ENCODE measurements around the gene NHSL1.

The NHSL1 gene

GRCh38 chr6:138521790-138522189 lies 22.5 kb upstream of the NHSL1 start:
- DNase-seq: peak; percentile 83

GRCh38 chr6:138520463-138520862 lies 21.2 kb upstream of the NHSL1 start:
- DNase-seq: peak; percentile 33

- no peak for DNase-seq
These were observed 18.8 kb upstream of the NHSL1 start for GRCh38 chr6:138518054-138518453.

GRCh38 chr6:138517635-138518034 lies 18.3 kb upstream of the NHSL1 start:
- peak; percentile 31 for DNase-seq

- DNase-seq: no peak
These were observed 16.5 kb upstream of the NHSL1 start for GRCh38 chr6:138515657-138516248.

GRCh38 chr6:138514860-138515540 lies 15.7 kb upstream of the NHSL1 start:
- no peak for DNase-seq

- DNase-seq: no peak
These were observed 13.3 kb upstream of the NHSL1 start for GRCh38 chr6:138512609-138513008.

GRCh38 chr6:138510093-138510492 lies 10.8 kb upstream of the NHSL1 start:
- DNase-seq: no peak

- DNase-seq: peak; percentile 44
These were observed 10.1 kb upstream of the NHSL1 start for GRCh38 chr6:138509371-138509770.

GRCh38 chr6:138508676-138508988 lies 9.3 kb upstream of the NHSL1 start:
- no peak for DNase-seq

- DNase-seq: no peak
These were observed 8.8 kb upstream of the NHSL1 start for GRCh38 chr6:138507977-138508675.

- no peak for DNase-seq
These were observed 5.7 kb upstream of the NHSL1 start for GRCh38 chr6:138504764-138505689.

- DNase-seq: no peak
These were observed 4.8 kb upstream of the NHSL1 start for GRCh38 chr6:138503881-138504680.

GRCh38 chr6:138502546-138502945 lies 3.3 kb upstream of the NHSL1 start:
- no peak for DNase-seq

GRCh38 chr6:138500867-138501446 lies 1.7 kb upstream of the NHSL1 start:
- peak; percentile 13 for DNase-seq

- DNase-seq: no peak
These were observed 861 bp upstream of the NHSL1 start for GRCh38 chr6:138500045-138500665.

- DNase-seq: no peak
These were observed 528 bp downstream of the NHSL1 start for GRCh38 chr6:138498629-138499302.

- no peak for DNase-seq
These were observed 2.0 kb downstream of the NHSL1 start for GRCh38 chr6:138497286-138497685.

- DNase-seq: no peak
These were observed 5.0 kb downstream of the NHSL1 start for GRCh38 chr6:138494312-138494711.

- DNase-seq: no peak
These were observed 5.9 kb downstream of the NHSL1 start for GRCh38 chr6:138493413-138493812.

- no peak for DNase-seq
These were observed 6.4 kb downstream of the NHSL1 start for GRCh38 chr6:138492871-138493270.

All from MV-4-11 (cell line).